ENCODE data around the gene HERC3.

HERC3 gene

GRCh38 chr4:88659890-88660208, 67.6 kb downstream of the HERC3 start:
- Mint-ChIP-seq H3K27ac (peak overlapping the region; percentile 15), H3K36me3 (peaks cover 55% of the 10 kb centered on the region)

GRCh38 chr4:88660446-88661294, 68.4 kb downstream of the HERC3 start:
- Mint-ChIP-seq H3K36me3 (peaks cover 53% of the 10 kb centered on the region), H3K27me3 (no peaks in the 10 kb centered on the region)

More at GRCh38 chr4:88659890-88660208, 67.6 kb downstream of the HERC3 start:
- no peaks in the 10 kb centered on the region for H3K27me3 Mint-ChIP-seq
- no peaks in the 10 kb centered on the region for H3K9me3 Mint-ChIP-seq
- ATAC-seq (ENCODE audit: low read depth), result no peak
- no peak overlapping the region for H3K4me3 Mint-ChIP-seq
- DNase-seq (ENCODE audit: low spot score in 2 of 2), result no peak
- no peaks in the 10 kb centered on the region for H3K4me1 Mint-ChIP-seq

GRCh38 chr4:88661739-88662138, 69.5 kb downstream of the HERC3 start:
- DNase-seq (ENCODE audit: low spot score in 2 of 2) (no peak), ATAC-seq (ENCODE audit: low read depth) (no peak)
- no peaks in the 10 kb centered on the region for H3K9me3 Mint-ChIP-seq
- no peaks in the 10 kb centered on the region for H3K27me3 Mint-ChIP-seq
- peaks cover 47% of the 10 kb centered on the region for H3K36me3 Mint-ChIP-seq
- no peaks in the 10 kb centered on the region for H3K4me1 Mint-ChIP-seq
- H3K27ac Mint-ChIP-seq, result no peak overlapping the region
- H3K4me3 Mint-ChIP-seq, result no peak overlapping the region

More at GRCh38 chr4:88660446-88661294, 68.4 kb downstream of the HERC3 start:
- no peaks in the 10 kb centered on the region for H3K4me1 Mint-ChIP-seq
- ATAC-seq (ENCODE audit: low read depth) (no peak), DNase-seq (ENCODE audit: low spot score in 2 of 2) (no peak)
- no peak overlapping the region for H3K27ac Mint-ChIP-seq
- H3K9me3 Mint-ChIP-seq, result no peaks in the 10 kb centered on the region
- no peak overlapping the region for H3K4me3 Mint-ChIP-seq

- DNase-seq (ENCODE audit: low spot score in 2 of 2), result no peak
- Mint-ChIP-seq H3K9me3 (no peaks in the 10 kb centered on the region), H3K4me1 (no peaks in the 10 kb centered on the region), H3K4me3 (no peak overlapping the region), H3K27me3 (no peaks in the 10 kb centered on the region), H3K27ac (no peak overlapping the region), H3K36me3 (peaks cover 30% of the 10 kb centered on the region)
- peak; percentile 37 for ATAC-seq (ENCODE audit: low read depth)
Measured at GRCh38 chr4:88672987-88673386, 80.7 kb downstream of the HERC3 start.

GRCh38 chr4:88673886-88674285, 81.6 kb downstream of the HERC3 start:
- no peak for ATAC-seq (ENCODE audit: low read depth)
- H3K4me3 Mint-ChIP-seq, result no peak overlapping the region
- no peak for DNase-seq (ENCODE audit: low spot score in 2 of 2)
- H3K36me3 Mint-ChIP-seq, result peaks cover 33% of the 10 kb centered on the region
- no peaks in the 10 kb centered on the region for H3K9me3 Mint-ChIP-seq
- H3K27me3 Mint-ChIP-seq, result no peaks in the 10 kb centered on the region
- no peaks in the 10 kb centered on the region for H3K4me1 Mint-ChIP-seq
- H3K27ac Mint-ChIP-seq, result peak overlapping the region; percentile 45

GRCh38 chr4:88674565-88674964, 82.3 kb downstream of the HERC3 start:
- Mint-ChIP-seq H3K4me3 (no peak overlapping the region), H3K9me3 (no peaks in the 10 kb centered on the region), H3K27ac (peak overlapping the region; percentile 45), H3K4me1 (no peaks in the 10 kb centered on the region), H3K27me3 (no peaks in the 10 kb centered on the region), H3K36me3 (peaks cover 37% of the 10 kb centered on the region)
- DNase-seq (ENCODE audit: low spot score in 2 of 2), result no peak
- no peak for ATAC-seq (ENCODE audit: low read depth)

GRCh38 chr4:88674979-88675378, 82.7 kb downstream of the HERC3 start:
- no peak overlapping the region for H3K27ac Mint-ChIP-seq
- no peaks in the 10 kb centered on the region for H3K27me3 Mint-ChIP-seq
- no peak overlapping the region for H3K4me3 Mint-ChIP-seq
- DNase-seq (ENCODE audit: low spot score in 2 of 2) (no peak), ATAC-seq (ENCODE audit: low read depth) (no peak)
- H3K4me1 Mint-ChIP-seq, result no peaks in the 10 kb centered on the region
- H3K9me3 Mint-ChIP-seq, result no peaks in the 10 kb centered on the region
- H3K36me3 Mint-ChIP-seq, result peaks cover 37% of the 10 kb centered on the region

DNA sequence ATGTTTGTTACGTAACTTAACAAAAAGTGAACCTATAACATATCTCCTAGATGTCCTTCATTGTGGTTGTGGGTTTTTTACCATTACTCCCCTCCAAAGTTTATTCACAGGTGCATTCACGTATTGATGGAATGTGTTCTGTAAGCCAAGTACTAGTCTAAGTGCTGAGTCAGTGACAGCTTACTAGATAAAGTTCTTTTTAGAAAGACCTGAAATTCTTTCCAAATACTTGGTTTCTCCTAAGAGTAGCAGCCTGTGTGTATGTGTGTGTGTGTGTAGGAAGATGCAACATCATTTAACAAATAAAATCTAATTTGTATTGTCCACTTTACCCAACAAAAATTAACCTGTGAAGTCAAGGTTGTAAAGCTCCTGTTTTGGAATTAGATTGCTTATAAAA, 83.3 kb downstream of the HERC3 start:
- H3K36me3 Mint-ChIP-seq, result peaks cover 39% of the 10 kb centered on the region
- H3K27ac Mint-ChIP-seq, result no peak overlapping the region
- H3K4me3 Mint-ChIP-seq, result no peak overlapping the region
- no peaks in the 10 kb centered on the region for H3K4me1 Mint-ChIP-seq
- ATAC-seq (ENCODE audit: low read depth), result no peak
- H3K27me3 Mint-ChIP-seq, result no peaks in the 10 kb centered on the region
- no peaks in the 10 kb centered on the region for H3K9me3 Mint-ChIP-seq
- no peak for DNase-seq (ENCODE audit: low spot score in 2 of 2)

DNA sequence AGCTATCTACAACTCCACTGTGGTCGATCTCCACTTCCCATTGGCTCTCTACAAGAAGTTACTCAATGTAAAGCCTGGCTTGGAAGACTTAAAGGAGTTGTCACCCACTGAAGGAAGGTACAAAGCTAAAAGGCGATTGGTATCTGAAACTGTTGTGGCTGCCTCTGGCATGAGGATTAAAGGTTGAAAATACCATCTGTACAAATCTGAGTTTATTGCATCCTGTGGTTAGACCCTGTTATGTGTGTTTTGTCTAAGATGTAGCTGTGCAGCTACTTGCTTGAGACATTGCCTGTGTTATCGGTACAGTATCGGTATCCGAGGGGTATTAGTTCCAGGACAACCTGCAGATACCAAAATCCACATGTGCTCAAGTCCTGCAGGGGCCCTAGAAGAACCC, 88.9 kb downstream of the HERC3 start:
- Mint-ChIP-seq H3K36me3 (peaks cover 57% of the 10 kb centered on the region), H3K9me3 (no peaks in the 10 kb centered on the region), H3K27me3 (no peaks in the 10 kb centered on the region), H3K4me3 (no peak overlapping the region), H3K27ac (no peak overlapping the region), H3K4me1 (no peaks in the 10 kb centered on the region)
- ATAC-seq (ENCODE audit: low read depth) (no peak), DNase-seq (ENCODE audit: low spot score in 2 of 2) (no peak)

- Mint-ChIP-seq H3K36me3 (peaks cover 28% of the 10 kb centered on the region), H3K27ac (no peak overlapping the region), H3K27me3 (no peaks in the 10 kb centered on the region), H3K9me3 (no peaks in the 10 kb centered on the region), H3K4me1 (no peaks in the 10 kb centered on the region), H3K4me3 (no peak overlapping the region)
- DNase-seq (ENCODE audit: low spot score in 2 of 2) (no peak), ATAC-seq (ENCODE audit: low read depth) (no peak)
Measured at GRCh38 chr4:88690355-88690754, 98.1 kb downstream of the HERC3 start.

DNA sequence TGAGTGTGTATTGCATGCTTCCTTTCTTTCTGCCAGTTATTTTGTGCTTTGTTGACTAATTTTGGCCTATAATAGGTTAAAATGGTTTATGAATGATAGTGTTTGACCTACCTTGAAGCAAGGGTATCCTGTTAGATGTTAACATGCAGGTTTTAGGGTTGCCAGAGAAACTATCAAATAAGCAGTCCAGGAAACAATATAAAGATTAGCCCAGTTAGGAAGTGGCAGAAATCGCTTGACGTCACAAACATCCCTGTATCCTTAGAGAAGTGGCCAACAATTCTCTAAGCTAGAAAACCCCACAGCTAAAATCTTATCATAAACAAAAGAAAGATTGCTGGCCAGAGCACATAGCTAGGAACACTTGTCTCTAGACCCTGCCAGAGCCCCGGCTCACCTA, 101.5 kb downstream of the HERC3 start:
- no peak for DNase-seq (ENCODE audit: low spot score in 2 of 2)
- Mint-ChIP-seq H3K27ac (no peak overlapping the region), H3K36me3 (peaks cover 16% of the 10 kb centered on the region), H3K27me3 (no peaks in the 10 kb centered on the region), H3K4me1 (peaks cover 7% of the 10 kb centered on the region), H3K9me3 (no peaks in the 10 kb centered on the region), H3K4me3 (no peak overlapping the region)
- ATAC-seq (ENCODE audit: low read depth), result no peak

DNA sequence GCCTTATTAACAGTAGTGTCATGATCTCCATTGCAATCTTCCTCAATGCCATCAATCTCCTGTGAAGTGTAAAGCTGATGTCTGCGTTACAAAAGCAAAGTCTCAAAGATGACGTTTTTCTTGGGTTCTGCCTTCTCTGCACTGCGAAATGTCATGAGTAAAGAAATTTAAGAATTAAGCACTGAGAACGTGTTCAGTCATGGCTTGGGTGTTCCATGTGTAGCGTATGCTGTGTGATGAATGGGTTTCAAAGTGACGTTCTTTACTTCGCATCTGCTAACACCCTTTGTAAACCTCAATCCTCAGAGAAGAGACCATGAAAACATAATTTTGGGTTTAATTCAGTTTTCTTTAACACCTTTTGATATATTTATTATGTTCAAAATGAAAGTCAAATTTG, 104.3 kb downstream of the HERC3 start:
- H3K4me3 Mint-ChIP-seq, result peak overlapping the region; percentile 90
- peaks cover 9% of the 10 kb centered on the region for H3K4me1 Mint-ChIP-seq
- no peaks in the 10 kb centered on the region for H3K9me3 Mint-ChIP-seq
- no peak for ATAC-seq (ENCODE audit: low read depth)
- peak overlapping the region; percentile 88 for H3K27ac Mint-ChIP-seq
- no peaks in the 10 kb centered on the region for H3K27me3 Mint-ChIP-seq
- DNase-seq (ENCODE audit: low spot score in 2 of 2), result no peak
- H3K36me3 Mint-ChIP-seq, result peaks cover 17% of the 10 kb centered on the region

DNA sequence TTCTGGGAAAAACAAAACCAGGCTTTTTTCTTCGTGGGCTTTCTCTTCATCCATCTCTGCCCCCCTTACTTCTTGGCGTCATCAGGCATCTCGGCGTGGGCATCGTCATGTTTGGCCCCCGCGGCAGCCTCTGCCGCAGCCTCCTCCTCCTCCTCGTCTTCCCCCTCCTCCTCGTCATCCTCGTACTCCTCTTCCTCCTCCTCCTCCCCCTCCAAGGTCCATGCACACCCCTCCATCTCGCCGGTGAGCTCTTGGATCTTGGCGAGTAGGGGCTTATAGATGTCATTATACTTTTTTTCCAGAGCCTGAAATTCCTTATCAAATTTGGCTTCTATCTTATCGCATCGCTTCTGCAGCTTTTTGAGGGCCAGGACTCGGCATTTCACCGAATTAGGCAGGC, 104.9 kb downstream of the HERC3 start:
- Mint-ChIP-seq H3K4me3 (peak overlapping the region; percentile 90), H3K27me3 (no peaks in the 10 kb centered on the region), H3K4me1 (peaks cover 9% of the 10 kb centered on the region), H3K27ac (peak overlapping the region; percentile 88), H3K9me3 (no peaks in the 10 kb centered on the region), H3K36me3 (peaks cover 17% of the 10 kb centered on the region)
- ATAC-seq (ENCODE audit: low read depth) (peak; percentile 13), DNase-seq (ENCODE audit: low spot score in 2 of 2) (no peak)

GRCh38 chr4:88697588-88698329, 105.5 kb downstream of the HERC3 start, which contains the start of gene NAP1L5:
TSS of gene NAP1L5 (minus strand) at chr4:88697829. CDS start at chr4:88697754, 75 bp downstream.
- no peaks in the 10 kb centered on the region for H3K9me3 Mint-ChIP-seq
- H3K4me3 Mint-ChIP-seq, result peak within 1 kb of the TSS; percentile 90
- H3K27ac Mint-ChIP-seq, result peak within 1 kb of the TSS; percentile 88
- ATAC-seq (ENCODE audit: low read depth) (peak; percentile 97), DNase-seq (ENCODE audit: low spot score in 2 of 2) (peak; percentile 57 to 66)
- peaks cover 20% of the 10 kb centered on the region for H3K36me3 Mint-ChIP-seq
- peaks cover 9% of the 10 kb centered on the region for H3K4me1 Mint-ChIP-seq
- H3K27me3 Mint-ChIP-seq, result no peaks in the 10 kb centered on the region
